HCT116 (cell line): ENCODE results near the gene CHTF8. TPM values are rescaled to one million over a fixed set of nuclear protein-coding genes. Genes with fewer than 3 reads are reported as not detected.

Experiments used
- ATAC-seq: fragments of 200-7000 bp; cut with Tn5 transposase; 2 replicates; pipeline ENCODE4 v1.9.1; 2020; ENCODE audit warnings: mild to moderate bottlenecking, moderate library complexity
- BruUV-seq: library from RNA; stranded (reverse); fragments of 400-500 nt; replicated peaks from 2 replicates; lab custom pipeline; 2021; lab: Mats Ljungman, UMichigan
- CTCF ChIA-PET: fragments of 300-600 bp; sonication (Branson Sonifier 250); formaldehyde crosslinking; loops from one replicate; lab custom pipeline; 2021; ENCODE audit warnings: antibody characterized with exemption; lab: Charles Lee
- POLR2A ChIA-PET: fragments of 300-600, 350-600 bp; sonication (Branson Sonifier 250); formaldehyde crosslinking; loops from one replicate; lab custom pipeline; 2021; ENCODE audit warnings: antibody characterized with exemption; lab: Charles Lee
- RAD21 ChIA-PET, 2 experiments: fragments of 300-600 bp; sonication (Branson Sonifier 250); formaldehyde crosslinking; loops; one replicate each; lab custom pipeline; 2023; ENCODE audit warnings: low total read pairs in 2 of 2; ENCODE audit not compliant: uncharacterized antibody in 2 of 2, unreplicated experiment in 2 of 2, low non-redundant PET in 1 of 2; lab: Charles Lee
- DNase-seq: peaks from one replicate; pipeline ENCODE4 v3.0.0-alpha.2; 2010; ENCODE audit warnings: low read depth, low spot score
- H2AFZ ChIP-seq: fragments of 200-600 bp; shearing (Covaris generic), sonication (generic); 2 replicates; pipeline ENCODE4 v1.6.1; 2017; ENCODE audit warnings: low read depth, mixed run types, mixed read lengths, antibody characterized with exemption, low read length; ENCODE audit not compliant: poor library complexity, severe bottlenecking
- H3K27ac ChIP-seq: 2 replicates; pipeline ENCODE4 v1.5.1; 2012; ENCODE audit warnings: low read depth, low read length
- H3K27me3 ChIP-seq: fragments of 200-600 bp; sonication (generic); 2 replicates; pipeline ENCODE4 v1.6.1; 2016; ENCODE audit warnings: mixed run types, low read length, mixed read lengths; ENCODE audit not compliant: insufficient read depth
- H3K36me3 ChIP-seq, 2 experiments: fragments of 200-500 bp in 1 of 2; fragments of 200-600 bp in 1 of 2; sonication (Bioruptor generic) in 1 of 2; sonication (generic) in 1 of 2; 2 replicates each; pipeline versions ENCODE4 v1.5.1 to v1.6.1; 2014 to 2016; ENCODE audit warnings: low read length in 2 of 2, inconsistent platforms in 1 of 2, mixed read lengths in 1 of 2, mixed run types in 1 of 2; ENCODE audit not compliant: insufficient read depth in 2 of 2, control insufficient read depth in 1 of 2
- H3K4me1 ChIP-seq, 2 experiments: fragments of 200-600 bp in 1 of 2; sonication (generic) in 1 of 2; 2 replicates each; pipeline versions ENCODE4 v1.5.1 to v1.6.1; 2012 to 2017; ENCODE audit warnings: low read length in 2 of 2, inconsistent platforms in 1 of 2, mild to moderate bottlenecking in 1 of 2, mixed read lengths in 1 of 2, mixed run types in 1 of 2, moderate library complexity in 1 of 2; ENCODE audit not compliant: insufficient read depth in 2 of 2, control insufficient read depth in 1 of 2
- H3K4me2 ChIP-seq: fragments of 200-600 bp; sonication (generic); 2 replicates; pipeline ENCODE4 v1.6.1; 2017; ENCODE audit warnings: mixed run types, low read length, mixed read lengths
- H3K4me3 ChIP-seq, 2 experiments: fragments of 200-600 bp in 1 of 2; sonication (generic) in 1 of 2; replicated peaks in 1 of 2; 2 replicates each; pipeline ENCODE4 v1.5.1; 2011 to 2016; ENCODE audit warnings: low read length in 2 of 2, control low read depth in 1 of 2, low read depth in 1 of 2, mild to moderate bottlenecking in 1 of 2, mixed read lengths in 1 of 2, mixed run types in 1 of 2
- H3K79me2 ChIP-seq: fragments of 200-600 bp; sonication (generic); 2 replicates; pipeline ENCODE4 v1.6.1; 2017; ENCODE audit warnings: mild to moderate bottlenecking, mixed run types, low read length, moderate library complexity, mixed read lengths; ENCODE audit not compliant: insufficient read depth
- H3K9ac ChIP-seq: fragments of 200-600 bp; sonication (generic); 2 replicates; pipeline ENCODE4 v1.6.1; 2016; ENCODE audit warnings: low read length, mixed read lengths
- H3K9me2 ChIP-seq: fragments of 200-600 bp; sonication (generic), shearing (Covaris generic); 2 replicates; pipeline ENCODE4 v1.6.1; 2017; ENCODE audit warnings: mixed run types, mild to moderate bottlenecking, moderate library complexity; ENCODE audit not compliant: insufficient read depth
- H3K9me3 ChIP-seq, 2 experiments: fragments of 200-500 bp in 1 of 2; fragments of 200-600 bp in 1 of 2; sonication (Bioruptor generic) in 1 of 2; sonication (generic) in 1 of 2; 2 replicates each; pipeline ENCODE4 v1.6.1; 2014 to 2017; ENCODE audit warnings: low read length in 2 of 2, mixed read lengths in 2 of 2, inconsistent platforms in 1 of 2, low read depth in 1 of 2, mild to moderate bottlenecking in 1 of 2, mixed run types in 1 of 2, moderate library complexity in 1 of 2; ENCODE audit not compliant: control insufficient read depth in 1 of 2, insufficient read depth in 1 of 2
- H4K20me1 ChIP-seq: fragments of 200-600 bp; sonication (generic), shearing (Covaris generic); 2 replicates; pipeline ENCODE4 v1.6.1; 2017; ENCODE audit warnings: mixed run types, mild to moderate bottlenecking, moderate library complexity; ENCODE audit not compliant: insufficient read depth
- EZH2phosphoT487 ChIP-seq: fragments of 200-600 bp; IDR thresholded peaks from 2 replicates; pipeline ENCODE4 v1.6.1; 2018; ENCODE audit warnings: antibody characterized with exemption, borderline replicate concordance
- POLR2AphosphoS5 ChIP-seq: IDR thresholded peaks from 2 replicates; pipeline ENCODE4 v1.6.1; 2011; ENCODE audit warnings: mild to moderate bottlenecking, low read depth, low read length, moderate library complexity
- RAD21 ChIP-seq: IDR thresholded peaks from 2 replicates; pipeline ENCODE4 v1.6.1; 2012; ENCODE audit warnings: low read depth, mild to moderate bottlenecking
- REST ChIP-seq: IDR thresholded peaks from 2 replicates; pipeline ENCODE4 v1.6.1; 2012; ENCODE audit warnings: low read depth
- SP1 ChIP-seq: IDR thresholded peaks from 2 replicates; pipeline ENCODE4 v1.6.1; 2012; ENCODE audit warnings: low read depth
- TCF7L2 ChIP-seq: IDR thresholded peaks from 2 replicates; pipeline ENCODE4 v1.7.0; 2011; ENCODE audit warnings: borderline replicate concordance, inconsistent platforms; ENCODE audit not compliant: insufficient read depth, insufficient read length; ENCODE audit errors: extremely low read depth
- YY1 ChIP-seq: IDR thresholded peaks from 2 replicates; pipeline ENCODE4 v1.6.1; 2011; ENCODE audit warnings: low read length, low read depth, moderate library complexity, mild to moderate bottlenecking; ENCODE audit not compliant: insufficient replicate concordance; ENCODE audit errors: extremely low read depth
- ZFX ChIP-seq: fragments of 450-650 bp; IDR thresholded peaks from 2 replicates; pipeline ENCODE4 v1.6.1; 2017
- intact Hi-C: fragments of 100-400 bp; cut with micrococcal nuclease; formaldehyde crosslinking; loops from 2 replicates; pipeline ENCODE4 v1.10.0; 2022
- total RNA-seq: library from RNA; stranded (reverse); gene quantifications from one replicate; pipeline ENCODE4 v1.2.1, GENCODE V29; 2021; ENCODE audit not compliant: unreplicated experiment

CHTF8 gene
- total RNA-seq, 1 experiment from 2014 or later = 184 TPM

GRCh38 chr16:69109486-69110270 is 22.7 kb downstream of the CHTF8 start:
- Histone ChIP-seq H2AFZ (no peak overlapping the region), H3K27ac (no peak overlapping the region; the same call in 1 of the 2 replicates), H3K79me2 (peaks cover 89% of the 10 kb centered on the region), H3K27me3 (no peaks in the 10 kb centered on the region), H3K9ac (no peak overlapping the region; the same call in 1 of the 2 replicates), H3K4me2 (no peak overlapping the region), H4K20me1 (peaks cover 15% of the 10 kb centered on the region; the same call in 1 of the 2 replicates), H3K9me3 (no peaks in the 10 kb centered on the region), H3K36me3 (peaks cover 33 to 59% of the 10 kb centered on the region in 2 experiments; a peak in 3 of 4 replicates), H3K4me1 (peaks cover 19 to 61% of the 10 kb centered on the region in 2 experiments), H3K9me2 (no peaks in the 10 kb centered on the region), H3K4me3 (no peak overlapping the region)
- TF ChIP-seq ZFX (no peak), SP1 (no peak), YY1 (no peak), EZH2phosphoT487 (no peak), RAD21 (no peak), REST (no peak), POLR2AphosphoS5 (no peak), TCF7L2 (no peak)
- ATAC-seq (no peak), DNase-seq (no peak)
- no TSS peak for BruUV-seq
- POLR2A ChIA-PET = interaction anchor here (0.5 to 1.8 kb wide), 4 partner anchors 36 to 192 kb away, joined by 3 to 4 read pairs (median 4); no protein-coding TSS in a partner anchor
- CTCF ChIA-PET = no interaction called here
- intact Hi-C loops = loop anchor here (5.0 kb wide), 2 partner anchors 187 to 262 kb away; no protein-coding TSS in a partner anchor
- RAD21 ChIA-PET = no interaction called here
